Measurements from ENCODE around the gene NXT1. TPM values are rescaled to one million over a fixed set of nuclear protein-coding genes. Genes with fewer than 3 reads are reported as not detected.

The NXT1 gene
- total RNA-seq, 1 experiment from 2014 or later: 40.1 TPM

DNA sequence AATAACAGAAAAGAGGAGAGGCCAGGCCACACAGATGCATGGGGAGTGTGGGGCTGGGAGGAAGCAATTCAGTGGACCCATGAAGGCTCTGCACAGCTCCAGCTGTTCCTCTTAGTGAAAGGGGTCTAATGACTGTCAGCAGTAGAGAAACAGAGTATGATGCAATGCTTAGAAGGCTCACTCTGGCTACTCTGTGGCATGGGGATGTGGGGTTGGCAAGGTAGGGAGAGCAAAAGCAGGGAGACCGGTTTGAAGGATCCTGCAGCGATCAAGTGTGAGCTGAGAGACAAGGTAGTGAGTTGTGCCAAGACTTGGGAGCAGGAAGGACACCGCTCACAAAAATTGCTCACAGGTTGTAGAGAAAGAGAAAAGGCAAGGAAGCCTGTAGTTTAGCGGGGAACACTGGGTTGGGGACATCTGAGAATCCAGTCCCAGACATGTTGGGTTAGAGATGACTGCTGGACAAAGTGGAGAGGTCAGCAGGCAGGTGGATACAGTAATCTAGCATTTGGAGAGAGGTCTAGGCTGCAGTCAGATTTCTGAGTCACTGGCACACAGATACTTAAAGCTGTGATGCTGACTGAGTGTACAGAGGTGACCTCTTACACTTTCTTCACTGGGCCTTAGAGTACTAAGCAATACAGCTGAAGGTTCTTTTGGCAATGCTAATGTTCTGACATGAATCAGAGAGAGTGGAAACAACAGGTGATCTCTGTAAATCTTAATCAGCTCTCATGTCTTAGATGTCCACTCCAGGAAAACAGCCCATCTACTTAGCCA lies 43.6 kb downstream of the NXT1 start:
- H3K4me1 Mint-ChIP-seq (ENCODE audit: insufficient read depth, unreplicated experiment): no peaks in the 10 kb centered on the region
- peaks cover 70% of the 10 kb centered on the region for H3K36me3 Mint-ChIP-seq (ENCODE audit: insufficient read depth, unreplicated experiment)
- H3K9me3 Mint-ChIP-seq (ENCODE audit: unreplicated experiment): no peaks in the 10 kb centered on the region
- no peak overlapping the region for H3K4me3 Mint-ChIP-seq (ENCODE audit: unreplicated experiment)
- BruUV-seq (replicated peaks): no TSS peak
- intact Hi-C loops (cut with micrococcal nuclease): no loop called here
- no peaks in the 10 kb centered on the region for H3K27me3 Mint-ChIP-seq (ENCODE audit: insufficient read depth, unreplicated experiment)
- DNase-seq (ENCODE audit: unreplicated experiment): no peak
- H3K27ac Mint-ChIP-seq (ENCODE audit: low read depth, unreplicated experiment): peak overlapping the region; percentile 9
- CTCF ChIA-PET: interaction anchor here (0.9 kb wide), 1 partner anchor 14 kb away, joined by 3 read pairs; no protein-coding TSS in a partner anchor
- TF ChIP-seq, protein P1, sequence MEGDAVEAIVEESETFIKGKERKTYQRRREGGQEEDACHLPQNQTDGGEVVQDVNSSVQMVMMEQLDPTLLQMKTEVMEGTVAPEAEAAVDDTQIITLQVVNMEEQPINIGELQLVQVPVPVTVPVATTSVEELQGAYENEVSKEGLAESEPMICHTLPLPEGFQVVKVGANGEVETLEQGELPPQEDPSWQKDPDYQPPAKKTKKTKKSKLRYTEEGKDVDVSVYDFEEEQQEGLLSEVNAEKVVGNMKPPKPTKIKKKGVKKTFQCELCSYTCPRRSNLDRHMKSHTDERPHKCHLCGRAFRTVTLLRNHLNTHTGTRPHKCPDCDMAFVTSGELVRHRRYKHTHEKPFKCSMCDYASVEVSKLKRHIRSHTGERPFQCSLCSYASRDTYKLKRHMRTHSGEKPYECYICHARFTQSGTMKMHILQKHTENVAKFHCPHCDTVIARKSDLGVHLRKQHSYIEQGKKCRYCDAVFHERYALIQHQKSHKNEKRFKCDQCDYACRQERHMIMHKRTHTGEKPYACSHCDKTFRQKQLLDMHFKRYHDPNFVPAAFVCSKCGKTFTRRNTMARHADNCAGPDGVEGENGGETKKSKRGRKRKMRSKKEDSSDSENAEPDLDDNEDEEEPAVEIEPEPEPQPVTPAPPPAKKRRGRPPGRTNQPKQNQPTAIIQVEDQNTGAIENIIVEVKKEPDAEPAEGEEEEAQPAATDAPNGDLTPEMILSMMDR (IDR thresholded peaks at IDR 0.05; ENCODE audit: unreplicated experiment): no peak
- POLR2A ChIA-PET: interaction anchor here (0.6 to 0.9 kb wide), 4 partner anchors 10 to 26 kb away, joined by 3 read pairs; no protein-coding TSS in a partner anchor

DNA sequence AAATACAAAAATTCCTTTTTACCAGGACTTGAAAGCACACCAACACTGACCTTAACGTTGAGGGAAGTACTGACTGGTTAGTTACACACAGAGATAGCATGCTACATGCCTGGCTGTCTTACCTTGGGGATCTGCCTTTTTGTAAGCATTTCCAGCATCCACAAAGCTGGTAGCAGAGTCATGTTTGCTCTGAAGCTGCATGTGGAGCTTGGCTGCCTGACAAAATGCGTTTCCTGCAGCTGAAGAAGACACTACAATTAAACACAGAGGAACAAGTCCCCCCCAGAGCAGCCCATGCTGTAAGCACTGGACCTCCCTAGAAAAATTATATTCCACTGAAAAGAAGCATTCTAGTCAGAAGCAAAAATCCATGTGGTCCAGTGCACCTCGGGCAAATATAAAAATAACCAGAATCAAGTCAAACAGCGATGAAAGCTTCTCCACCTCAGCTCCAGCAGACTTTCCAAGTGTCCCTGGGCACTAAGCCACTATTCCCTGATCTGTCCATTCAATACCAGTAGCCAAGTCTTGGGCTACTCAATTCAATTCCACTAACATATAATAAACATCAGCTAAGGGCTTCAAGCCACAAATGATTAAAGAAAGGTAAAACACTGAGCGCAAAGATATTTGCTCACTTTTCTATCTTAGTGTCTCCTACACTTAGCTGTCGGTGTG lies 46.5 kb downstream of the NXT1 start:
- BruUV-seq (replicated peaks): no TSS peak
- Mint-ChIP-seq H3K4me1 (ENCODE audit: insufficient read depth, unreplicated experiment) (no peaks in the 10 kb centered on the region), H3K27me3 (ENCODE audit: insufficient read depth, unreplicated experiment) (no peaks in the 10 kb centered on the region), H3K4me3 (ENCODE audit: unreplicated experiment) (no peak overlapping the region), H3K9me3 (ENCODE audit: unreplicated experiment) (no peaks in the 10 kb centered on the region), H3K36me3 (ENCODE audit: insufficient read depth, unreplicated experiment) (peaks cover 63% of the 10 kb centered on the region), H3K27ac (ENCODE audit: low read depth, unreplicated experiment) (no peak overlapping the region)
- TF ChIP-seq, protein P1 (IDR thresholded peaks at IDR 0.05; ENCODE audit: unreplicated experiment): no peak
- DNase-seq (ENCODE audit: unreplicated experiment): no peak
- CTCF ChIA-PET: no interaction called here
- POLR2A ChIA-PET: interaction anchor here (0.7 to 1.4 kb wide), 2 partner anchors 23 to 26 kb away, joined by 3 read pairs; no protein-coding TSS in a partner anchor
- intact Hi-C loops (cut with micrococcal nuclease): no loop called here

DNA sequence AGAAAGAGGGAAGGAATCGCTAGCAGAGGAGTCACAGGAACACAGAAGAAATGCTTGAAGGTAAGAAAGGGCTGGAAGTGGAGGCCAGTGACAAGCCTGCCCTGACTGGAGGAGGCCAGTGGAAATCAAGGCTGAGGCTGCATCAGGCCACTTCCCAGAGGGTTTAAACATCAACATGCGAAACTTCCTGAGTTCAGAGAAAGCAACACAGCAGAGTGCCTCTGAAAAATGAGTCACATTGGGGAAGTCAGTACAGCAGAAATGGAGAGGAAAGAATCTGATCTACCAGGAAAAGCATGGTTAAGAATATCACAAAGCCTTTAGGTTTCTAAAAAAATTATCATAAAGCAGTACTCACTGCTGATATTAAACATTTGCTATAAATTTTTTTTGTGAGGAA lies 47.4 kb downstream of the NXT1 start:
- Mint-ChIP-seq H3K36me3 (ENCODE audit: insufficient read depth, unreplicated experiment) (peaks cover 57% of the 10 kb centered on the region), H3K27ac (ENCODE audit: low read depth, unreplicated experiment) (no peak overlapping the region), H3K4me1 (ENCODE audit: insufficient read depth, unreplicated experiment) (no peaks in the 10 kb centered on the region), H3K27me3 (ENCODE audit: insufficient read depth, unreplicated experiment) (no peaks in the 10 kb centered on the region), H3K4me3 (ENCODE audit: unreplicated experiment) (no peak overlapping the region), H3K9me3 (ENCODE audit: unreplicated experiment) (no peaks in the 10 kb centered on the region)
- TF ChIP-seq, protein P1 (IDR thresholded peaks at IDR 0.05; ENCODE audit: unreplicated experiment): no peak
- ChIA-PET CTCF (no interaction called here), POLR2A (interaction anchor here (0.7 to 1.4 kb wide), 2 partner anchors 22 to 26 kb away, joined by 3 read pairs; no protein-coding TSS in a partner anchor)
- no TSS peak for BruUV-seq (replicated peaks)
- intact Hi-C loops (cut with micrococcal nuclease): no loop called here
- DNase-seq (ENCODE audit: unreplicated experiment): no peak

DNA sequence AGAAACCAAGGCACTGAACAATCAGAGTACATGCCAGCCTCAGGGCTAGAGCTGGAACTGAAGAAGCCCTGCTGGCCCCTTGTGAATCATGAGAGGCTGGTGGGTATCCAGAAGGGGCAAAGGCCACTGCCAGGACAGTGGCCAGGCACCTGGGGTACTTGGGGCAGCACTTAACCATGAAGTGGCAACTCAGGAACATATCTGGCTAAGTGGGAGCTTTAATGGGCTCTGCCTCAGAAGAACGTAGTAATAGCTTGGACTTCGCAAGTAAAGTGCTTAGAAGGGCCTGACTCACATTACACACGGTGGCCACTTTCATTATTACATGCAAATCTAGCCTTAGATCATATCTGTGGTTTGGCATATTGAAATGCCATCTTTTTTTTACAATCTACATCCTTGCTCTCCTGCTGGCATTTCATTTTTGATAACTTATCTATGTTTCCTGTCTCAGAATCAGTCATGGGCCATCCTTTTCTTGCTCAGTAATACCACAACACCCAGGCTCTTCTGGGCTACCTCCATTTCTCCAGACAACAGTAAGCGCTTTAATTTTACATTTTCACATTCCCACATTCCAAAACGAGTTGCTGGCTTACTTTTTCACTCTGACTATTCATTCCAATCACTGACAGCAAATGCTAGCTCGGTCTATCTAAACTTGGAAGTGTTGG lies 49.1 kb downstream of the NXT1 start:
- Mint-ChIP-seq H3K4me1 (ENCODE audit: insufficient read depth, unreplicated experiment) (peaks cover 6% of the 10 kb centered on the region), H3K4me3 (ENCODE audit: unreplicated experiment) (no peak overlapping the region), H3K36me3 (ENCODE audit: insufficient read depth, unreplicated experiment) (peaks cover 44% of the 10 kb centered on the region), H3K27ac (ENCODE audit: low read depth, unreplicated experiment) (no peak overlapping the region), H3K27me3 (ENCODE audit: insufficient read depth, unreplicated experiment) (no peaks in the 10 kb centered on the region), H3K9me3 (ENCODE audit: unreplicated experiment) (no peaks in the 10 kb centered on the region)
- ChIA-PET CTCF (interaction anchor here (0.9 to 1.3 kb wide), 4 partner anchors 9 to 207 kb away, joined by 3 to 6 read pairs (median 3); no protein-coding TSS in a partner anchor), POLR2A (interaction anchor here (0.6 to 8.9 kb wide), 3 partner anchors 8 to 19 kb away, joined by 3 to 145 read pairs (median 5); partner anchors contain the start of gene NAPB)
- no TSS peak for BruUV-seq (replicated peaks)
- intact Hi-C loops (cut with micrococcal nuclease): no loop called here
- TF ChIP-seq, protein P1 (IDR thresholded peaks at IDR 0.05; ENCODE audit: unreplicated experiment): no peak
- DNase-seq (ENCODE audit: unreplicated experiment): no peak
